GM12801 (cell line): ENCODE measurements around the gene MNS1.

Experiments
- TF ChIP-seq, protein P1 (sequence below): IDR thresholded peaks from one replicate; pipeline ENCODE4 v1.5.1; 2011; ENCODE audit warnings: control low read depth; ENCODE audit not compliant: insufficient read length; ENCODE audit errors: extremely low read depth

MNS1 gene

DNA sequence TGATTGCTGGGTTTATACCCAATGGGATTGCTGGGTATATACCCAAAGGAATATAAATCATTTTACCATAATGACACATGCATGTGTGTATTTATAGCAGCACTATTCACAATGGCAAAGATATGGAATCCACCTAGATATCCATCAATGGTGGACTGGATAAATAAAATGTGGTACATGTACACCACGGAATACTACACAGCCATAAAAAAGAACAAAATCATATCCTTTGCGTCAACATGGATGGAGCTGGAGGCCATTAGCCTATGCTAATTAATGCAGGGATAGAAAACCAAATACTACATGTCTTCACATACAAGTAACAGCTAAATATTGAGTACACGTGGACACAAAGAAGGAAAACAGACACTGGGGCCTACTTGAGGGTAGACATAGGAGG is 22.6 kb downstream of the MNS1 start:
- TF ChIP-seq, protein P1, sequence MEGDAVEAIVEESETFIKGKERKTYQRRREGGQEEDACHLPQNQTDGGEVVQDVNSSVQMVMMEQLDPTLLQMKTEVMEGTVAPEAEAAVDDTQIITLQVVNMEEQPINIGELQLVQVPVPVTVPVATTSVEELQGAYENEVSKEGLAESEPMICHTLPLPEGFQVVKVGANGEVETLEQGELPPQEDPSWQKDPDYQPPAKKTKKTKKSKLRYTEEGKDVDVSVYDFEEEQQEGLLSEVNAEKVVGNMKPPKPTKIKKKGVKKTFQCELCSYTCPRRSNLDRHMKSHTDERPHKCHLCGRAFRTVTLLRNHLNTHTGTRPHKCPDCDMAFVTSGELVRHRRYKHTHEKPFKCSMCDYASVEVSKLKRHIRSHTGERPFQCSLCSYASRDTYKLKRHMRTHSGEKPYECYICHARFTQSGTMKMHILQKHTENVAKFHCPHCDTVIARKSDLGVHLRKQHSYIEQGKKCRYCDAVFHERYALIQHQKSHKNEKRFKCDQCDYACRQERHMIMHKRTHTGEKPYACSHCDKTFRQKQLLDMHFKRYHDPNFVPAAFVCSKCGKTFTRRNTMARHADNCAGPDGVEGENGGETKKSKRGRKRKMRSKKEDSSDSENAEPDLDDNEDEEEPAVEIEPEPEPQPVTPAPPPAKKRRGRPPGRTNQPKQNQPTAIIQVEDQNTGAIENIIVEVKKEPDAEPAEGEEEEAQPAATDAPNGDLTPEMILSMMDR, result no peak

DNA sequence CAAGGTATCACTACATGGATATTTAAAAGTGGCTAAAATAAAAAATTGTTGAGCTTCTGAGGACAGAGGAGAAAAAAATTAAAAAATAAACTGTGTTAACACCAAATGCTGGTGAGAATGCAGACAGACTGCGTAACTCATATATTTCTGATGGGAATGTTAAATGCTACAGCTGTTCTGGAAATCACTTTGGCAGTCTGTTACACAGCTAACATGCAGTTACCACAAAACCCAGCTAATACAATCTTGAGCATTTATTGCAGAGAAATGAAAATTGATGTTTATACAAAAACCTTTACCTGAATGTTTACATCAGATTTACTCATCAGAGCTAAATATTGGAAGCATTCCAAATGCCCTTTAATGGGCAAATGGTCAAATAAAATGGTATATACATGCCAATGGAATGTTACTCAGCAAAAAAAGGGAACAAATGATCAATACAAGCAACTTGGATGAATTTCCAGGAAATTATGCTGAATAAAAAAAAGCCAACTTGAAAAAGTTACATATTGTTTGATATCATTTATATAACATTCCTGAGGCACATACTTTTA is 24.6 kb downstream of the MNS1 start:
- TF ChIP-seq, protein P1, result no peak

DNA sequence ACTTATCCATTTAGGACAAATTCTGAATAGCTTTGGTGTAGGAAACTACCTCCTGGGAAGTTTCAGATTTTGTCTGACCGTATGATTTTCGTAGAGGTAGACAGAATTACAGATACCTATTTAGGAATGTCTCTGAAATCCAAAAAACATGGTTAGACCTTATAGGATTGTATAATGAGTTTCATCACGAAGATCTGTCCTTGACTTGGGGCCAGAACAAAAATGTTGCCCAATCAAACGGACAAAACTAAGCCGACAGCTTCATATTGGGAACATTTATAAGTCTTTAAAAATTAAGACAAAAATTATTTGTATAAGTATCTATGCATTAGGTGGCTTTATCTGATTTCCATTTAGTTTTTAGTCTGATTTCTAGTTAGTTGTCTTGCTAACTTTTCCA is 32.6 kb downstream of the MNS1 start:
- TF ChIP-seq, protein P1, result no peak

DNA sequence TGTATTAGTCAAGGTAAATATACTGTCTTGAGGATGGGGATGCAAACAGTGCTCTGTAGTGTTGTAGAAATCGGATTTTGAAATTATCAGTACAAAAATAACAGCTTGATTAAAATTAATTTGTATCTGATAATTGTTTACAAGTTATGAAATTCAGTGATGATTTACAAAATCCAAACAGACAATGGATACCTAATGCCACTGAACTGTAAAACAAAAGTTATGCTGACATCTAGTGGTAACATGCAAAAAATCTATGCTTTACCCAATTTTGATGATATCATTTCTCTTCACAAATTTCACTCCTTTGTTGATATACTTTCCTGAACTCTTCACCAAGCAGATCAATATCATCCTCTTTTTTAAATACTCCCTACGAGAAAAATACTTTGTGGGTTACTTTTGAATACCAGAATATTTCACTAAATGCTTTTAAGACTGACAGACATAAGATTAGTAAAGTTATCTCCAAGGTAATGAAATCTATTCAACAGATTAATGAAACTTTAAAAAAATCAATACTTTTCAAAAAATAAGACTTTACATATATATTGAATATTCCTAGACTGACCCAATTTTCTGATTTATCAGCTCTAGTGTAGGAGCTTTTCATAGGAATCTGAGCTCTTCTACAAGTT is 36.0 kb downstream of the MNS1 start:
- TF ChIP-seq, protein P1, result no peak

DNA sequence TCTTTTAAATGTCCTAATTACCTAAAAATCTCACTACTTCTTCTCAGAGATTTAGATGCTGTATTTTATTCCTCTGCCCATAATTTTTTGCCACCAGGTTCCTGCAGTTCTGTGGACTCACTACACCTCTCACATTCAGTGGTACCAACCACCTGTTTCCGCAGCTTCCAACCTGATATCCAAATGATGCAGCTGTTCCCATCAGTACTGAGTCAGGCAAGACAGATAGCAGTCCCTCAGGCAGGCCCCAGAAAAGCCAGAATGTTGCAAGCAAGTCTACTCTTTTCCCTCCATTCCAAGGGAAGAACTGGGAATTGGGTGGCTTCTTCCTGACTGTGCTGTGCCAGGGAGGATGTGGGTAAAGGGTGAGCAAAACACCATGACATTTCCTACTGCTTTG is 39.0 kb downstream of the MNS1 start:
- TF ChIP-seq, protein P1, result no peak

DNA sequence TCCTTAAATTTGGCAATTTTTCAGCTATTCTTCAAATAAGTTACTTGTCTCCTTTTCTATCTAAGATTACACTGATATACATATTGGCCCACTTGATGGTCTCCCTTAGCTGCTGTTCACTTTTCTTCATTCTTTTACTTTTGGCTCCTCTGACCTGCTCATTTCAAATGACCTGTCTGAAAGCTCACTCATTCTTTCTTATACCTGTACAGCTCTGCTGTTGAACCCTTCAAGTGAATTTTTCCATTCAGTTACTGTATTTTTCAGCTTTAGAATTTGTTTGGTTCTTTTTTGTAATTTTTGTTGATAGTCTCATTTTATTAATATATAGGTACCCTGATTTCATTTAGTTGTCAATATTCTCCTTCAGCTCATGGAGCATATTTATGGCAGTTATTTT is 39.7 kb downstream of the MNS1 start:
- TF ChIP-seq, protein P1, result no peak

DNA sequence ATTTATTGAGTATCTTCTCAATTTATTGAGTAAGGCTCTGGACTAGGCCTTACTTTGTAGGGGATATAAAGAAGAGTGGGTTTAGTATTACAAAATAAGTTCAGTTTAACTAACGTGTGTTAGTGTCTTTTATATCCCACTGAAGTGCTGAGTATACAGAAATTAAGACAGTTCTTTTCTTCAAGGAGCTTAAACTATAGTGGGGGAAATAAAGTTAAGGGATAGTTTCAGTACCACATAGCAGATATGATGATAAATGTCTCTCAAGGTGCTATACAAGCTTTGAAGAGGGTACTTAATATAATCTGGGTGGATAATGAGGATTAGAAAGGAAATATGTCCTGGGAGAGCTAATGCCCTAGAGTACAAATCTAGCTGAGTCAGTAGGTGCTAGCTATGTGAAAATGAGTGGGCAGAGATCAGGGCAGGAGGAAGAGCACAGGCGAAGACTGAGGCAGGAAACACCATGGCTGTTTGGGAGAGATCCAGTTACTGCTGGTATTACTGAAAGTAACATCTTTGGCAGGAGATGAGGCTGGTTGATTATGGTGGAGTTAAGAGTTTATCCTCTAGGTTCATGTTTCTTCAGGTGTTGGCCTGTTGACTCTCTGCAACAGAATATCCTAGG is 53.7 kb downstream of the MNS1 start:
- TF ChIP-seq, protein P1, result no peak
